Stimulated activated CD4-positive, alpha-beta T cell treated with anti-CD3 and anti-CD28 coated beads, Interleukin-1b, Interleukin-23, amount 100 ng/mL, for 4 hours (primary cell): Measurements from ENCODE around the gene ZNF652.
A peak's percentile ranks its signal among the peaks of the same experiment; 100 is the strongest.
"Not testable (repeated sequence)": the region's sequence is repeated elsewhere in the genome, so short reads cannot be mapped to it uniquely, and the experiment has no call there.

Experiments
- DNase-seq, 2 donors: peaks; one replicate each; pipeline ENCODE4 v3.0.0-alpha.2; 2020; ENCODE audit warnings: low read depth in 2 of 2

Gene ZNF652

GRCh38 chr17:49315551-49316257 lies 46.3 kb downstream of the ZNF652 start:
- DNase-seq: peak; percentile 45 to 71

- no peak for DNase-seq
These were observed 49.3 kb downstream of the ZNF652 start for GRCh38 chr17:49312722-49313121.

GRCh38 chr17:49299996-49300395 lies 62.1 kb downstream of the ZNF652 start:
- DNase-seq: no peak

- DNase-seq: no peak
These were observed 63.6 kb downstream of the ZNF652 start for GRCh38 chr17:49298371-49298976.

- DNase-seq: no peak
These were observed 64.9 kb downstream of the ZNF652 start for GRCh38 chr17:49297141-49297540.

GRCh38 chr17:49294122-49294521 lies 67.9 kb downstream of the ZNF652 start:
- no peak for DNase-seq

GRCh38 chr17:49292901-49293300 lies 69.1 kb downstream of the ZNF652 start:
- no peak for DNase-seq

- no peak for DNase-seq
These were observed 70.1 kb downstream of the ZNF652 start for GRCh38 chr17:49291929-49292328.

- peak in 1 of 2 donors; percentile 4 for DNase-seq
These were observed 71.2 kb downstream of the ZNF652 start for GRCh38 chr17:49290690-49291359.

GRCh38 chr17:49288388-49288787 lies 73.7 kb downstream of the ZNF652 start:
- no peak for DNase-seq

GRCh38 chr17:49287481-49287880 lies 74.6 kb downstream of the ZNF652 start:
- DNase-seq: no peak

- not testable (repeated sequence) for DNase-seq
These were observed 75.6 kb downstream of the ZNF652 start for GRCh38 chr17:49286261-49286973.

GRCh38 chr17:49285716-49286115 lies 76.3 kb downstream of the ZNF652 start:
- DNase-seq: no peak

- no peak for DNase-seq
These were observed 81.1 kb downstream of the ZNF652 start for GRCh38 chr17:49280918-49281317.

- no peak for DNase-seq
These were observed 82.0 kb downstream of the ZNF652 start for GRCh38 chr17:49280061-49280460.

- not testable (repeated sequence) for DNase-seq
These were observed 82.6 kb downstream of the ZNF652 start for GRCh38 chr17:49279263-49280015.

- DNase-seq: no peak
These were observed 84.0 kb downstream of the ZNF652 start for GRCh38 chr17:49278076-49278475.

- no peak for DNase-seq
These were observed 84.4 kb downstream of the ZNF652 start for GRCh38 chr17:49277638-49278037.

GRCh38 chr17:49275981-49276380 lies 86.1 kb downstream of the ZNF652 start:
- DNase-seq: not testable (repeated sequence)

- DNase-seq: no peak
These were observed 92.7 kb downstream of the ZNF652 start for GRCh38 chr17:49269356-49269755.

GRCh38 chr17:49267912-49268311 lies 94.1 kb downstream of the ZNF652 start:
- DNase-seq: no peak

GRCh38 chr17:49266233-49266632 lies 95.8 kb downstream of the ZNF652 start:
- no peak for DNase-seq
